SK-N-SH (cell line): ENCODE results near the gene SMOC1. TPM values are rescaled to one million over a fixed set of nuclear protein-coding genes. Genes with fewer than 3 reads are reported as not detected.

Source experiments
- CTCF ChIA-PET: fragments of 300-600, 350-600 bp; formaldehyde crosslinking; extraction: SDS; loops from one replicate; lab custom pipeline; 2021; lab: Yijun Ruan, JAX
- POLR2A ChIA-PET: fragments of 350-600 bp; sonication (Branson Sonifier 250); formaldehyde crosslinking; extraction: SDS; loops from one replicate; lab custom pipeline; 2020; ENCODE audit warnings: antibody characterized with exemption, inconsistent platforms; lab: Yijun Ruan, JAX
- DNase-seq: peaks from one replicate; pipeline ENCODE4 v3.0.0; 2012
- H2AFZ ChIP-seq: fragments of 200-600 bp; sonication (generic); 2 replicates; pipeline ENCODE4 v1.8.1; 2016; ENCODE audit warnings: antibody characterized with exemption, mild to moderate bottlenecking, low read depth
- H3F3A ChIP-seq: fragments of 200-600 bp; sonication (generic); replicated peaks from 2 replicates; pipeline ENCODE3; 2016; ENCODE audit warnings: antibody characterized with exemption, mild to moderate bottlenecking; ENCODE audit not compliant: insufficient read depth
- H3K27ac ChIP-seq, 2 experiments: fragments of 200-500 bp in 1 of 2; fragments of 200-600 bp in 1 of 2; sonication (Bioruptor generic) in 1 of 2; sonication (generic), shearing (Covaris generic) in 1 of 2; 2 replicates each; pipeline versions ENCODE4 v1.5.1 to v1.6.1; 2014 to 2016; ENCODE audit warnings: low read depth in 2 of 2, inconsistent platforms in 1 of 2, low read length in 1 of 2, mild to moderate bottlenecking in 1 of 2, mixed read lengths in 1 of 2
- H3K27me3 ChIP-seq: fragments of 200-600 bp; sonication (generic), shearing (Covaris generic); 2 replicates; pipeline ENCODE4 v1.6.1; 2016; ENCODE audit warnings: mixed run types; ENCODE audit not compliant: insufficient read depth
- H3K36me3 ChIP-seq, 2 experiments: fragments of 200-500 bp in 1 of 2; fragments of 200-600 bp in 1 of 2; sonication (Bioruptor generic) in 1 of 2; sonication (generic) in 1 of 2; replicated peaks in 1 of 2; 2 replicates each; pipeline versions ENCODE3 to v1.5.1; 2014 to 2016; ENCODE audit warnings: low read length in 1 of 2, mild to moderate bottlenecking in 1 of 2; ENCODE audit not compliant: insufficient read depth in 2 of 2, control insufficient read depth in 1 of 2
- H3K4me1 ChIP-seq, 2 experiments: fragments of 200-500 bp in 1 of 2; fragments of 200-600 bp in 1 of 2; sonication (Bioruptor generic) in 1 of 2; sonication (generic), shearing (Covaris generic) in 1 of 2; 2 replicates each; pipeline versions ENCODE4 v1.5.1 to v1.6.1; 2014 to 2016; ENCODE audit warnings: low read depth in 1 of 2, low read length in 1 of 2, mixed run types in 1 of 2; ENCODE audit not compliant: insufficient read depth in 2 of 2, control insufficient read depth in 1 of 2
- H3K4me2 ChIP-seq: fragments of 200-600 bp; sonication (generic), shearing (Covaris generic); 2 replicates; pipeline ENCODE4 v1.6.1; 2017; ENCODE audit warnings: mixed run types
- H3K4me3 ChIP-seq, 2 experiments: fragments of 200-500 bp in 1 of 2; fragments of 200-600 bp in 1 of 2; sonication (Bioruptor generic) in 1 of 2; sonication (generic), shearing (Covaris generic) in 1 of 2; 2 replicates each; pipeline versions ENCODE4 v1.5.1 to v1.8.1; 2014 to 2016; ENCODE audit warnings: low read depth in 2 of 2, inconsistent platforms in 1 of 2, low read length in 1 of 2, mild to moderate bottlenecking in 1 of 2, mixed read lengths in 1 of 2, moderate library complexity in 1 of 2
- H3K79me2 ChIP-seq: fragments of 200-600 bp; sonication (generic); 2 replicates; pipeline ENCODE4 v1.8.1; 2017; ENCODE audit warnings: mild to moderate bottlenecking; ENCODE audit not compliant: insufficient read depth
- H3K9ac ChIP-seq: fragments of 200-600 bp; sonication (generic); 2 replicates; pipeline ENCODE4 v1.6.1; 2017; ENCODE audit warnings: mixed run types
- H3K9me2 ChIP-seq: fragments of 200-600 bp; sonication (generic); 2 replicates; pipeline ENCODE4 v1.6.1; 2017; ENCODE audit warnings: mixed run types
- H3K9me3 ChIP-seq: fragments of 200-600 bp; sonication (generic); 2 replicates; pipeline ENCODE4 v1.6.1; 2017; ENCODE audit warnings: mixed run types, mild to moderate bottlenecking, moderate library complexity
- H4K20me1 ChIP-seq: fragments of 200-600 bp; sonication (generic); 2 replicates; pipeline ENCODE4 v1.6.1; 2017; ENCODE audit warnings: mild to moderate bottlenecking, mixed run types; ENCODE audit not compliant: insufficient read depth
- CHD2 ChIP-seq: fragments of 150-350 bp; IDR thresholded peaks from 2 replicates; pipeline ENCODE4 v1.6.1; 2018; ENCODE audit warnings: low read length; ENCODE audit not compliant: partially characterized antibody
- CTCF ChIP-seq: fragments of 200-600 bp; sonication (generic); IDR thresholded peaks from 2 replicates; pipeline ENCODE4 v1.6.1; 2017; ENCODE audit warnings: antibody characterized with exemption, mild to moderate bottlenecking, moderate library complexity
- ELF1 ChIP-seq: IDR thresholded peaks from 2 replicates; pipeline ENCODE4 v1.4.0; 2012
- EP300 ChIP-seq, 2 experiments: IDR thresholded peaks; 2 replicates each; pipeline versions ENCODE4 v1.4.0 to v1.6.1; 2012; ENCODE audit warnings: borderline replicate concordance in 1 of 2, low read depth in 1 of 2, low read length in 1 of 2
- FOSL2 ChIP-seq: IDR thresholded peaks from 2 replicates; pipeline ENCODE4 v1.4.0; 2012; ENCODE audit warnings: low read depth, mild to moderate bottlenecking, moderate library complexity, borderline replicate concordance
- FOXJ3 ChIP-seq: sonication (generic); formaldehyde crosslinking; IDR thresholded peaks from 2 replicates; pipeline ENCODE4 v1.5.1; 2020; ENCODE audit warnings: mild to moderate bottlenecking, missing genetic modification reagents
- FOXM1 ChIP-seq: IDR thresholded peaks from 2 replicates; pipeline ENCODE4 v1.4.0; 2012; ENCODE audit warnings: low read depth, mild to moderate bottlenecking
- GATA2 ChIP-seq: sonication (generic); formaldehyde crosslinking; IDR thresholded peaks from 2 replicates; pipeline ENCODE4 v1.5.0; 2020; ENCODE audit warnings: mild to moderate bottlenecking, missing genetic modification reagents
- JUND ChIP-seq: IDR thresholded peaks from 2 replicates; pipeline ENCODE4 v1.4.0; 2012
- MEF2A ChIP-seq: IDR thresholded peaks from 2 replicates; pipeline ENCODE4 v1.4.0; 2012; ENCODE audit warnings: low read depth, borderline replicate concordance
- POLR2AphosphoS5 ChIP-seq: IDR thresholded peaks from 2 replicates; pipeline ENCODE4 v1.6.1; 2012; ENCODE audit warnings: low read depth, low read length
- RAD21 ChIP-seq: IDR thresholded peaks from 2 replicates; pipeline ENCODE4 v1.6.1; 2012; ENCODE audit warnings: mild to moderate bottlenecking, low read length
- RFX5 ChIP-seq: IDR thresholded peaks from 2 replicates; pipeline ENCODE4 v1.6.1; 2012; ENCODE audit warnings: mild to moderate bottlenecking, improper control_type of control experiment, low read length
- SIN3A ChIP-seq: IDR thresholded peaks from 2 replicates; pipeline ENCODE4 v1.6.1; 2012; ENCODE audit warnings: low read depth, mild to moderate bottlenecking, low read length, moderate library complexity, borderline replicate concordance
- SMC3 ChIP-seq: IDR thresholded peaks from 2 replicates; pipeline ENCODE4 v1.6.1; 2012; ENCODE audit warnings: low read depth, low read length, improper control_type of control experiment
- TCF12 ChIP-seq: IDR thresholded peaks from 2 replicates; pipeline ENCODE4 v1.4.0; 2012
- TEAD4 ChIP-seq: IDR thresholded peaks from 2 replicates; pipeline ENCODE4 v1.4.0; 2012; ENCODE audit warnings: mild to moderate bottlenecking, borderline replicate concordance; ENCODE audit not compliant: insufficient read depth
- USF2 ChIP-seq: fragments of 150-350 bp; IDR thresholded peaks from 2 replicates; pipeline ENCODE4 v1.6.1; 2017; ENCODE audit warnings: antibody characterized with exemption, low read length, low read depth, borderline replicate concordance
- whole genome bisulfite sequencing: methylation state at CpG from one replicate; pipeline ENCODE4 v1.1.6; 2017; ENCODE audit warnings: low lambda C conversion rate; 5-methylcytosine and 5-hydroxymethylcytosine counted together
- polyA plus RNA-seq, 3 experiments: library from polyadenylated mRNA; depleted of rRNA; stranded (reverse); fragments of >200 nt; gene quantifications; 2 replicates each; pipeline ENCODE4 v1.2.3, GENCODE V29; 2012
- TF ChIP-seq, protein P1 (sequence below): fragments of 150-350 bp; IDR thresholded peaks from 2 replicates; pipeline ENCODE4 v1.6.1; 2016; ENCODE audit warnings: mild to moderate bottlenecking, low read depth, low read length
- TF ChIP-seq, protein P2 (sequence below): IDR thresholded peaks from 2 replicates; pipeline ENCODE4 v1.4.0; 2012; ENCODE audit warnings: low read depth

Gene SMOC1
- polyA plus RNA-seq, 1 of the 3 experiments (the other 2 are of a cell fraction), result not detected

- TF ChIP-seq RAD21, result no peak
- TF ChIP-seq, protein P1, sequence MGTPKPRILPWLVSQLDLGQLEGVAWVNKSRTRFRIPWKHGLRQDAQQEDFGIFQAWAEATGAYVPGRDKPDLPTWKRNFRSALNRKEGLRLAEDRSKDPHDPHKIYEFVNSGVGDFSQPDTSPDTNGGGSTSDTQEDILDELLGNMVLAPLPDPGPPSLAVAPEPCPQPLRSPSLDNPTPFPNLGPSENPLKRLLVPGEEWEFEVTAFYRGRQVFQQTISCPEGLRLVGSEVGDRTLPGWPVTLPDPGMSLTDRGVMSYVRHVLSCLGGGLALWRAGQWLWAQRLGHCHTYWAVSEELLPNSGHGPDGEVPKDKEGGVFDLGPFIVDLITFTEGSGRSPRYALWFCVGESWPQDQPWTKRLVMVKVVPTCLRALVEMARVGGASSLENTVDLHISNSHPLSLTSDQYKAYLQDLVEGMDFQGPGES, result no peak
- no peak for TF ChIP-seq MEF2A
- TF ChIP-seq FOXM1, result no peak
- TF ChIP-seq TCF12, result no peak
- TF ChIP-seq, protein P2, sequence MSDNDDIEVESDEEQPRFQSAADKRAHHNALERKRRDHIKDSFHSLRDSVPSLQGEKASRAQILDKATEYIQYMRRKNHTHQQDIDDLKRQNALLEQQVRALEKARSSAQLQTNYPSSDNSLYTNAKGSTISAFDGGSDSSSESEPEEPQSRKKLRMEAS, result no peak
- TF ChIP-seq USF2, result no peak
- TF ChIP-seq SIN3A, result no peak
- no peak for TF ChIP-seq EP300 (IDR thresholded peaks at IDR 0.05; ENCODE audit: borderline replicate concordance in 1 of 2, low read depth in 1 of 2, low read length in 1 of 2)
- no peak for TF ChIP-seq TEAD4
These were observed 23.9 kb upstream of the SMOC1 start (continued) for GRCh38 chr14:69855180-69855832.

DNA sequence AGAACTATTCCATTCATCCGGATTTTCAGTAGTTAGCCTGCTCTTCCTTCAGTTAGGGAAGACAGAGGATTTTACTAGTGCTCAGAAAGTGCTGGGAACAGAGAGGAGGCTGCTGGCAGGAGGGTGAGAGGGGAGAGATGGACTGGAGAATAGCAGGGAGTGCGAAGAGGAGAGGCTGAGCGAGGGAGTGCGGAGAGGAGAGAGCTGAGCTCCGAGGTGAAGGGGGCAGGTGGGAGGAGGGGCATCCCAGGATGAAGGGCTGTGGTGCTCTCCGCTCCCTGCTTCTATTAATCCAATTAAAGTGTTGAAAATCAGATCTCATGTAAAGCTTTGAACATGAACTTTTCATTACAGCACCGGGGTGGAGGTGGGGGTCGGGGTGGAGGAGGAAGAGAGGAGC is 20.4 kb upstream of the SMOC1 start:
- Histone ChIP-seq H3K9me2 (no peaks in the 10 kb centered on the region), H3K9ac (no peak overlapping the region), H3K9me3 (no peaks in the 10 kb centered on the region), H3K27ac (no peak overlapping the region), H3K36me3 (no peaks in the 10 kb centered on the region), H3K4me2 (no peak overlapping the region), H4K20me1 (no peaks in the 10 kb centered on the region), H3K27me3 (no peaks in the 10 kb centered on the region), H3K79me2 (no peaks in the 10 kb centered on the region), H3F3A (no peaks in the 10 kb centered on the region), H2AFZ (no peak overlapping the region), H3K4me1 (no peaks in the 10 kb centered on the region; a peak in 1 of 4 replicates), H3K4me3 (no peak overlapping the region)
- TF ChIP-seq, protein P2, result no peak
- TF ChIP-seq USF2 (no peak), FOSL2 (no peak), TEAD4 (no peak), FOXJ3 (CRISPR knock-in tag) (no peak), GATA2 (no peak), RFX5 (no peak), SMC3 (no peak), CTCF (no peak), JUND (no peak), ELF1 (no peak), POLR2AphosphoS5 (no peak), CHD2 (no peak)
- WGBS, result 37% methylated on average over 8 of the region's 8 CpGs
- ChIA-PET CTCF (interaction anchor here (1.0 kb wide), 2 partner anchors 13 to 20 kb away, joined by 3 read pairs; partner anchors contain the start of gene SMOC1), POLR2A (no interaction called here)
- DNase-seq, result no peak
